NCI-H2196 (cell line): ENCODE measurements around the gene SH3D19.
"Not testable (repeated sequence)": the region's sequence is repeated elsewhere in the genome, so short reads cannot be mapped to it uniquely, and the experiment has no call there.

ENCODE experiments used
- DNase-seq: peaks from one replicate; lab custom pipeline; 2025; ENCODE audit not compliant: unreplicated experiment; lab: John Stamatoyannopoulos, UW

Gene SH3D19

GRCh38 chr4:151322161-151322560 lies 3.2 kb downstream of the SH3D19 start:
- not testable (repeated sequence) for DNase-seq

DNA sequence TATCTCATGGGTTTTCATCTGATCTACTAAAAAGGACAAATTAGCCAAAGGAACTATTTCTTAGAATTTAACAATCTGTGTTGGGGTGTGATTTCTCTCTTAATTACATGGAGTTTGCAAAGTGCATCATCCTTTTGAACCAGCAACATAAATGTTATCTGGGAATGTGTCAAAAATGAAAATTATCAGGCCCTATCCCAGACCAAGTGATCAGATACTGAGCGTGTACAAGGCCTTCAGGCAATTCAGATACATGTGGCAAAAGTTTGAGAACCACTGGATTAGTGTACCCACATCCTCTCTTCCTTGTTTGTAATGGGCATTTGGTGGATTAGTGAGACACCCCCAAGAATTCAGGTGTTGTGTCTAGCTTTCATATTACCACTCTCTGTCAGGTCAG lies 3.8 kb downstream of the SH3D19 start:
- no peak for DNase-seq

DNA sequence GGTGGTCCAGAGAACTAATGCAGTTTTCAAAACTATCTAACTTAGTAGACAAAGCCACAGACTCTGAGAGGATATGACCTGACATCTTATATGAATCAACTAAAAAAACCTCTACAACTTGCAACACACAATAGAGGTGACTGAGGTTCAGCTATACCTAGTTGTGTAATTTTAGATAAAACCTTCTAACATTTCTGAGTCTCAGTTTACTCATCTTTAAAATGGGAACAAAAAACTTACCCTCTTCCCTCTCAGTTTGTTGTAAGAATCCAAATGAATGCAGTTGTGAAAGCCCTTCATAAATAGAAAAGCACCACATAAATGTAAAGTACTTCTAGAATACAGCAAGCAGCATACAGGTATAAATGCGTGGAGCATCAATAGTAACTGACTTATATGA lies 5.9 kb downstream of the SH3D19 start:
- DNase-seq, result no peak

DNA sequence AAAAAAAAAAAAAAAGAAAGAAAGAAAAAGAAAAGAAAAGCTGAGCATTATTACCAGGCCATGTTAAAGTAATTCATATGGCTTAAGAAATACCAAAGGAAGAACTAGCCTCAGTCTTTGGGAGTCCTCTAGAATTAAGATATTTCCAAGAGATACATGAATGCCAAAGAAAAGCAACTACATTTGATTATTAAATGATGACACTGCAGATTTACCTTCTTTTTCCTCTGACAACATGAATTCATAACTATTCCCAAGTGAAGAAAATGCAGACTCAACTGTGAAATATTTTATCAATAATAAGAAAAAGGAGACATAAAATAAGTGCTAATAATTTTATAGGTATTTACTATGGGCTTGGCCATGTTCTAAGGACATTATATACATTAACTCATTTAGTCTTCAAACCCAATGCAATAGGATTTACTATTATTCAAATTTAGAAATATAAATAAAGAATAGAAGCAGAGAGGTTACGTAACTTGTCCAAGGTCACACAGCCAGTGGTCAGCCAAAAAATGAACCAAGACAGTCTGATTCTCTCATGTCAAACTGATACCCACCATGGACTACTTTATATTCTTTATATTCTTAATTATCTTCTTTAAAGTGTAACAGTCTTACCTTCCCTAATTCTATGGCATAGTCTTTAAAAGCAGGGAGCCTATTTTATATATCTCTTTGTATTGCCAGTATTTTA lies 6.9 kb downstream of the SH3D19 start:
- no peak for DNase-seq

- DNase-seq, result no peak
These were observed 8.8 kb downstream of the SH3D19 start for GRCh38 chr4:151316645-151317044.

- DNase-seq, result no peak
These were observed 10.1 kb downstream of the SH3D19 start for GRCh38 chr4:151315212-151315886.

DNA sequence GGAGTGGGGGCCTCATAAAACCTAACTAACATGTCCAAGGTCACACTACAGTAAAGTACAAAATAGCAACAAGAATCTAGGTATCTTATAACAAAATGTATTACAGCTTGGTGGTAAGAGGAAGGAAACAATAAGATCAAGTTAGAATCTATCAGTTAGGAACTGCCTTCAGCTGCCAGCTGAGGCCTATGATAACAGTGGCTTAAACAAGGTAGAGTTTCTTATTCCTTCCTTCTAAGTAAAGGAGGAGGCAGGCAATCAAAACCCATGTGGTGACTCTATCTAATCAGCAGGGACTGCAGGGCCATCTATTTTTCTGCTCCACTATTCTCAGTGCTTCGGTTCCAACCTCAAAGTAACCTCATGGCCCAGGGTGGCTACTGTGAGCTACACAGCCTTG lies 10.9 kb downstream of the SH3D19 start:
- no peak for DNase-seq

GRCh38 chr4:151314010-151314355 lies 11.4 kb downstream of the SH3D19 start:
- DNase-seq, result no peak

GRCh38 chr4:151313306-151314009 lies 11.9 kb downstream of the SH3D19 start:
- no peak for DNase-seq

GRCh38 chr4:151310124-151310728 lies 15.2 kb downstream of the SH3D19 start:
- no peak for DNase-seq

- no peak for DNase-seq
These were observed 20.6 kb downstream of the SH3D19 start for GRCh38 chr4:151304755-151305154.

GRCh38 chr4:151304226-151304625 lies 21.2 kb downstream of the SH3D19 start:
- DNase-seq, result no peak

DNA sequence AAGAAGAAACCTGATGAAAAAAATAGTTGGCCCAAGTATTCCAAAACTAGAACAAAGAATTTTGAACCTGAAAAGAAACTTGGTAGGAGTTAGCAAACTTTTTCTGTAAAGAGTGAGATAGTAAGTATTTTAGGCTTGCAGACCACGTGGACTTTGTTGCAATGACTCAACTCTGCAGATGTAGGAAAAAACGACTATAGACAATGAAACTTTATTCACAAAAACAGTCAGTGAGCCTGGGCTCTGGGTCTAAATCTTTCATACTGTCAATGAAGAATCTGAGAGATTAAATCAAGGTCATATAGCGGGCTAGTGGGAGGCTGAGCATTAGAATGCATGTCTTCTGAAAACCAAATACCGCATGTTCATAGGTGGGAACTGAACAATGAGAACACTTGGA lies 23.0 kb downstream of the SH3D19 start:
- DNase-seq, result no peak

DNA sequence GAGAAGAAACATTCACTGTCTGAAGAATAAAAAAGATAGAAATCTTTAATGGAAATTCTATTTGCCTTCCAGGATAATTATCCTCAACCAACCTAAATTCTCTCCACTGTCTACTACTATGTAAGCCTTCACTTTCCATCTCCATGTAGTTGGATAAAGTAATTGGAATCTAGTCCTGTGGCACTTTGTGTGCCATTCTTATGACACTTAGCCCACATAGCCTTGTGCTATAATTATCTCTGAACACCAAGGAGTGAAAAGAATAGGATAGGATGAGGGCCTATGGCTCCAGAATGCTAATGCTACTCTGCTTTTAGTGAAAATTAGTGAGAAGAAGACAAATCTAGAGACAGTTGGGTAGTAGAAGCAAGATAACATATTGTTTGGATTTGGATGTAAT lies 28.2 kb downstream of the SH3D19 start:
- no peak for DNase-seq

GRCh38 chr4:151296227-151296626 lies 29.2 kb downstream of the SH3D19 start:
- DNase-seq, result no peak

GRCh38 chr4:151294833-151295496 lies 30.4 kb downstream of the SH3D19 start:
- no peak for DNase-seq

- DNase-seq, result no peak
These were observed 33.4 kb downstream of the SH3D19 start for GRCh38 chr4:151292038-151292437.

DNA sequence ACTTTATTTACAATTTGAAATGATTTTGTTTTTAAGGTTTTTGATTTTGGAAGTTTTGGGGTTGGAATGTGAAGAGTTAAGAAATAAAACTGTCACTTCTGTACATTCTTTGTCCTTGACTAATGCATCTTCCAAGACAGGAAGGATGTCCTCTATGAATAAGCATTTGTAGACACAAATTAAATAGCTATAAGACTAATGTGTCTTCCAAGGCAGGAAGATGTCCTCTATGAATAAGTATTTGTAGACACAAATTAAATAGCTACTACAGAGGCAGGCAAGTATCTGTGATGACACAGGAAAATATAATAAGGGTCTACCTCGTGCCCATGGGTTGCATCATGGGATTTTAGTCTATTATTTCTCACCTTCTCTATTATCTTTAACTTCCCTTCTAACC lies 33.9 kb downstream of the SH3D19 start:
- no peak for DNase-seq

DNA sequence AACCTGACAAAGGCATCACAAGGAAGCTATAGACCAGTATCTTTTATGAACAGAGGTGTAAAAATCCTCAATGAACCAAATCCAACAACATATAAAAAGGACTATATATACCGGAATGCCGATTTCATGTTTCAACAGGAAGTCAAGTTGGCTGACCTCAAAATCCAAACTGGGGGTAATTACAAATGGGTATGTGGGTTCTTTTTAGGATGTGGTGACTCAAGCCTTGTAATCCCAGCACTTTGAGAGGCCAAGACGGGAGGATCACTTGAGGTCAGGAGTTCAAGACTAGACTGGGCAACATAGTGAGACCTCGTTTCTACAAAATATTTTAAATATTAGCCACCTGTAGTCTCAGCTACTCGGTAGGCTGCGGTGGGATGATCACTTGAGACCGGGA lies 38.0 kb downstream of the SH3D19 start:
- DNase-seq, result no peak

- DNase-seq, result no peak
These were observed 40.7 kb downstream of the SH3D19 start for GRCh38 chr4:151284534-151285245.
